Measurements from ENCODE around the gene CREG1. TPM values are rescaled to one million over a fixed set of nuclear protein-coding genes. Genes with fewer than 3 reads are reported as not detected.

The CREG1 gene
- polyA plus RNA-seq, 1 donor from 2014 or later, result 62.9 TPM

DNA sequence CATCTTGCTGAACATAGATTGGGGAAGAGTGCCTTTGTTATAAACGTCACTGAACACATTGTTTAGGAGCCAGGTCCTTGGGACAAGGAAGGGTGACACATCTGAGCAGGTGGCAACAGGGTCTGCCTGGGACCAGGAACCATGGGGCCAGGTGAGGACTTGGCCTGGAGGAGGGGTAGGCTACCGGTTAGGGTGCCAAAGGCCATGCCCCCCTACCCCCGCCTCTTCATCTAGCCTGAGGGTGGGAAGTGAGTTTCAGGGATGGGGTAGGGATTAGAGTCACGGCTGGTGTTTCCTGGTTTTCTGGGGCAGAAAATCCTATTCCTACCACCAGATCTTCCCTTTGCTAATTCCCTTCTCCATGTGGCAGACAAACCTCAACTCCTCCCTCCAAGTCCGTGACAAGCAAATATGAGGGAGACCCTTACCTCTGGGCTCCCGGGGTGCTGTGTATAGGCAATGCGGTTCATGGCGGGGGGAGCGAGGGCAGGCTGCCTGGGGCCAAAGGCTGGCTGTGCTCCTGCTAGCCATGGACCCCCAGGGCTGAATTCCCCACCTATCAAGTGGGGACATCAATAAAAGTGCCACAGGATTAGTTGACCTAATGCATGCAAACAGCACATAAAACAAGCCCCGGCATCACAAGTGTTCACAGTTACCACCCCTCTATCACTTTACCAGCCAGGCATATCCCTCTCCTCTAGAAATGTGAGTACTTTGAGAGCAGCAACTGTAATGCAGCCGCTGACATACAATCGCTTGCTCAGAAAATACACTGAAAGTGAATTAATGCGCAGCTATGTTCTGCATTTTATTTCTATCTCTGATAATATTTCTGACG, 49.7 kb downstream of the CREG1 start:
- Histone ChIP-seq H2AFZ (ENCODE audit: low read depth, low read length) (no peak overlapping the region), H3K4me2 (ENCODE audit: low read length) (no peak overlapping the region), H3K4me3 (ENCODE audit: low read length) (no peak overlapping the region), H3K27ac (ENCODE audit: low read length) (no peak overlapping the region), H3K9me2 (ENCODE audit: insufficient read depth, low read length) (no peaks in the 10 kb centered on the region), H3K36me3 (ENCODE audit: insufficient read depth, low read length) (no peaks in the 10 kb centered on the region), H3K79me2 (replicated peaks; ENCODE audit: insufficient read depth, low read length) (no peaks in the 10 kb centered on the region), H3F3A (ENCODE audit: insufficient read depth, low read length, poor library complexity, severe bottlenecking) (no peaks in the 10 kb centered on the region), H3K9ac (ENCODE audit: low read length) (no peak overlapping the region), H4K20me1 (ENCODE audit: insufficient read depth) (no peaks in the 10 kb centered on the region), H3K9me3 (ENCODE audit: low read length) (no peaks in the 10 kb centered on the region), H3K27me3 (ENCODE audit: insufficient read depth, low read depth, low read length) (no peaks in the 10 kb centered on the region)
- TF ChIP-seq SMC3 (conservative IDR thresholded peaks at IDR 0.05; ENCODE audit: poor library complexity), result no peak
- TF ChIP-seq POLR2AphosphoS5 (IDR thresholded peaks at IDR 0.05), result no peak
- no peak for TF ChIP-seq MXI1 (conservative IDR thresholded peaks at IDR 0.05; ENCODE audit: poor library complexity, severe bottlenecking)
- TF ChIP-seq TAF1 (IDR thresholded peaks at IDR 0.05; ENCODE audit: low read depth), result no peak

GRCh38 chr1:167502719-167503462, 50.7 kb downstream of the CREG1 start:
- Histone ChIP-seq H3K27me3 (ENCODE audit: insufficient read depth, low read depth, low read length) (no peaks in the 10 kb centered on the region), H3K36me3 (ENCODE audit: insufficient read depth, low read length) (no peaks in the 10 kb centered on the region), H3K9me3 (ENCODE audit: low read length) (no peaks in the 10 kb centered on the region), H3F3A (ENCODE audit: insufficient read depth, low read length, poor library complexity, severe bottlenecking) (no peaks in the 10 kb centered on the region), H2AFZ (ENCODE audit: low read depth, low read length) (no peak overlapping the region), H3K4me2 (ENCODE audit: low read length) (no peak overlapping the region), H3K9ac (ENCODE audit: low read length) (no peak overlapping the region), H3K4me3 (ENCODE audit: low read length) (no peak overlapping the region), H4K20me1 (ENCODE audit: insufficient read depth) (no peaks in the 10 kb centered on the region), H3K9me2 (ENCODE audit: insufficient read depth, low read length) (no peaks in the 10 kb centered on the region), H3K27ac (ENCODE audit: low read length) (no peak overlapping the region), H3K79me2 (replicated peaks; ENCODE audit: insufficient read depth, low read length) (no peaks in the 10 kb centered on the region)
- TF ChIP-seq CTCF (IDR thresholded peaks at IDR 0.05; ENCODE audit: poor library complexity, severe bottlenecking) (no peak), EP300 (conservative IDR thresholded peaks at IDR 0.05; ENCODE audit: poor library complexity, severe bottlenecking) (no peak), SMC3 (conservative IDR thresholded peaks at IDR 0.05; ENCODE audit: poor library complexity) (no peak), MXI1 (conservative IDR thresholded peaks at IDR 0.05; ENCODE audit: poor library complexity, severe bottlenecking) (no peak), TAF1 (IDR thresholded peaks at IDR 0.05; ENCODE audit: low read depth) (no peak), RAD21 (conservative IDR thresholded peaks at IDR 0.05) (no peak), POLR2AphosphoS5 (IDR thresholded peaks at IDR 0.05) (no peak), EZH2 (IDR thresholded peaks at IDR 0.05; ENCODE audit: borderline replicate concordance, insufficient read depth, low read length, poor library complexity, severe bottlenecking) (no peak)
- TF ChIP-seq, protein P1, sequence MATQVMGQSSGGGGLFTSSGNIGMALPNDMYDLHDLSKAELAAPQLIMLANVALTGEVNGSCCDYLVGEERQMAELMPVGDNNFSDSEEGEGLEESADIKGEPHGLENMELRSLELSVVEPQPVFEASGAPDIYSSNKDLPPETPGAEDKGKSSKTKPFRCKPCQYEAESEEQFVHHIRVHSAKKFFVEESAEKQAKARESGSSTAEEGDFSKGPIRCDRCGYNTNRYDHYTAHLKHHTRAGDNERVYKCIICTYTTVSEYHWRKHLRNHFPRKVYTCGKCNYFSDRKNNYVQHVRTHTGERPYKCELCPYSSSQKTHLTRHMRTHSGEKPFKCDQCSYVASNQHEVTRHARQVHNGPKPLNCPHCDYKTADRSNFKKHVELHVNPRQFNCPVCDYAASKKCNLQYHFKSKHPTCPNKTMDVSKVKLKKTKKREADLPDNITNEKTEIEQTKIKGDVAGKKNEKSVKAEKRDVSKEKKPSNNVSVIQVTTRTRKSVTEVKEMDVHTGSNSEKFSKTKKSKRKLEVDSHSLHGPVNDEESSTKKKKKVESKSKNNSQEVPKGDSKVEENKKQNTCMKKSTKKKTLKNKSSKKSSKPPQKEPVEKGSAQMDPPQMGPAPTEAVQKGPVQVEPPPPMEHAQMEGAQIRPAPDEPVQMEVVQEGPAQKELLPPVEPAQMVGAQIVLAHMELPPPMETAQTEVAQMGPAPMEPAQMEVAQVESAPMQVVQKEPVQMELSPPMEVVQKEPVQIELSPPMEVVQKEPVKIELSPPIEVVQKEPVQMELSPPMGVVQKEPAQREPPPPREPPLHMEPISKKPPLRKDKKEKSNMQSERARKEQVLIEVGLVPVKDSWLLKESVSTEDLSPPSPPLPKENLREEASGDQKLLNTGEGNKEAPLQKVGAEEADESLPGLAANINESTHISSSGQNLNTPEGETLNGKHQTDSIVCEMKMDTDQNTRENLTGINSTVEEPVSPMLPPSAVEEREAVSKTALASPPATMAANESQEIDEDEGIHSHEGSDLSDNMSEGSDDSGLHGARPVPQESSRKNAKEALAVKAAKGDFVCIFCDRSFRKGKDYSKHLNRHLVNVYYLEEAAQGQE (IDR thresholded peaks at IDR 0.05; ENCODE audit: borderline replicate concordance), result no peak
